ENCODE results near the gene FAR2. TPM values are rescaled to one million over a fixed set of nuclear protein-coding genes. Genes with fewer than 3 reads are reported as not detected.

The FAR2 gene
- total RNA-seq, 2 experiments from 2014 or later, result 2.2 to 4.4 TPM

GRCh38 chr12:29212682-29213403 lies 63.8 kb downstream of the FAR2 start:
- DNase-seq, result no peak
- Mint-ChIP-seq H3K4me3 (no peak overlapping the region), H3K4me1 (ENCODE audit: low read depth) (no peaks in the 10 kb centered on the region), H3K36me3 (ENCODE audit: low read depth) (no peaks in the 10 kb centered on the region), H3K27ac (no peak overlapping the region), H3K27me3 (ENCODE audit: low read depth) (no peaks in the 10 kb centered on the region), H3K9me3 (no peaks in the 10 kb centered on the region)
- intact Hi-C loops (cut with micrococcal nuclease), result no loop called here
- CTCF ChIA-PET, result no interaction called here

GRCh38 chr12:29216266-29216665 lies 67.2 kb downstream of the FAR2 start:
- Mint-ChIP-seq H3K27ac (no peak overlapping the region), H3K36me3 (ENCODE audit: low read depth) (no peaks in the 10 kb centered on the region), H3K4me1 (ENCODE audit: low read depth) (no peaks in the 10 kb centered on the region), H3K4me3 (no peak overlapping the region), H3K9me3 (peaks cover under 1% of the 10 kb centered on the region), H3K27me3 (ENCODE audit: low read depth) (no peaks in the 10 kb centered on the region)
- CTCF ChIA-PET, result interaction anchor here (0.7 kb wide), 1 partner anchor 28 kb away, joined by 3 read pairs; no protein-coding TSS in a partner anchor
- no peak for DNase-seq
- intact Hi-C loops (cut with micrococcal nuclease), result no loop called here

- intact Hi-C loops (cut with micrococcal nuclease), result no loop called here
- Mint-ChIP-seq H3K9me3 (peaks cover 3% of the 10 kb centered on the region), H3K4me1 (ENCODE audit: low read depth) (no peaks in the 10 kb centered on the region), H3K27ac (no peak overlapping the region), H3K36me3 (ENCODE audit: low read depth) (no peaks in the 10 kb centered on the region), H3K27me3 (ENCODE audit: low read depth) (no peaks in the 10 kb centered on the region), H3K4me3 (no peak overlapping the region)
- CTCF ChIA-PET, result interaction anchor here (0.7 kb wide), 1 partner anchor 28 kb away, joined by 3 read pairs; no protein-coding TSS in a partner anchor
- DNase-seq, result no peak
Observed at GRCh38 chr12:29216797-29217575, 67.9 kb downstream of the FAR2 start.

GRCh38 chr12:29220632-29221336 lies 71.7 kb downstream of the FAR2 start:
- Mint-ChIP-seq H3K9me3 (peaks cover 6% of the 10 kb centered on the region), H3K27me3 (ENCODE audit: low read depth) (peaks cover 3% of the 10 kb centered on the region), H3K4me3 (no peak overlapping the region), H3K4me1 (ENCODE audit: low read depth) (no peaks in the 10 kb centered on the region), H3K36me3 (ENCODE audit: low read depth) (peaks cover 2% of the 10 kb centered on the region), H3K27ac (no peak overlapping the region)
- DNase-seq, result no peak
- intact Hi-C loops (cut with micrococcal nuclease), result no loop called here
- CTCF ChIA-PET, result no interaction called here

- intact Hi-C loops (cut with micrococcal nuclease), result no loop called here
- peaks cover 2% of the 10 kb centered on the region for H3K36me3 Mint-ChIP-seq (ENCODE audit: low read depth)
- no peaks in the 10 kb centered on the region for H3K4me1 Mint-ChIP-seq (ENCODE audit: low read depth)
- H3K27me3 Mint-ChIP-seq (ENCODE audit: low read depth), result peaks cover 3% of the 10 kb centered on the region
- peaks cover 6% of the 10 kb centered on the region for H3K9me3 Mint-ChIP-seq
- DNase-seq, result no peak
- H3K4me3 Mint-ChIP-seq, result no peak overlapping the region
- CTCF ChIA-PET, result no interaction called here
- H3K27ac Mint-ChIP-seq, result no peak overlapping the region
Observed at GRCh38 chr12:29222200-29222599, 73.1 kb downstream of the FAR2 start.

- no peaks in the 10 kb centered on the region for H3K4me1 Mint-ChIP-seq (ENCODE audit: low read depth)
- DNase-seq, result no peak
- intact Hi-C loops (cut with micrococcal nuclease), result no loop called here
- peaks cover 3% of the 10 kb centered on the region for H3K27me3 Mint-ChIP-seq (ENCODE audit: low read depth)
- H3K27ac Mint-ChIP-seq, result no peak overlapping the region
- CTCF ChIA-PET, result no interaction called here
- peaks cover 2% of the 10 kb centered on the region for H3K36me3 Mint-ChIP-seq (ENCODE audit: low read depth)
- H3K9me3 Mint-ChIP-seq, result peaks cover 6% of the 10 kb centered on the region
- H3K4me3 Mint-ChIP-seq, result no peak overlapping the region
Observed at GRCh38 chr12:29223426-29223825, 74.3 kb downstream of the FAR2 start.

GRCh38 chr12:29223956-29224543 lies 75.0 kb downstream of the FAR2 start:
- no peaks in the 10 kb centered on the region for H3K4me1 Mint-ChIP-seq (ENCODE audit: low read depth)
- peaks cover 3% of the 10 kb centered on the region for H3K27me3 Mint-ChIP-seq (ENCODE audit: low read depth)
- peaks cover 6% of the 10 kb centered on the region for H3K9me3 Mint-ChIP-seq
- intact Hi-C loops (cut with micrococcal nuclease), result no loop called here
- CTCF ChIA-PET, result no interaction called here
- no peak for DNase-seq
- H3K4me3 Mint-ChIP-seq, result no peak overlapping the region
- peaks cover 2% of the 10 kb centered on the region for H3K36me3 Mint-ChIP-seq (ENCODE audit: low read depth)
- H3K27ac Mint-ChIP-seq, result no peak overlapping the region

- intact Hi-C loops (cut with micrococcal nuclease), result no loop called here
- Mint-ChIP-seq H3K36me3 (ENCODE audit: low read depth) (peaks cover 2% of the 10 kb centered on the region), H3K4me1 (ENCODE audit: low read depth) (no peaks in the 10 kb centered on the region), H3K9me3 (peaks cover 6% of the 10 kb centered on the region), H3K4me3 (no peak overlapping the region), H3K27me3 (ENCODE audit: low read depth) (peaks cover 3% of the 10 kb centered on the region), H3K27ac (no peak overlapping the region)
- DNase-seq, result no peak
- CTCF ChIA-PET, result no interaction called here
Observed at GRCh38 chr12:29224572-29224971, 75.5 kb downstream of the FAR2 start.

- Mint-ChIP-seq H3K4me3 (no peak overlapping the region), H3K36me3 (ENCODE audit: low read depth) (peaks cover 2% of the 10 kb centered on the region), H3K27ac (no peak overlapping the region), H3K9me3 (peaks cover 6% of the 10 kb centered on the region), H3K4me1 (ENCODE audit: low read depth) (no peaks in the 10 kb centered on the region), H3K27me3 (ENCODE audit: low read depth) (peaks cover 3% of the 10 kb centered on the region)
- CTCF ChIA-PET, result no interaction called here
- DNase-seq, result no peak
- intact Hi-C loops (cut with micrococcal nuclease), result no loop called here
Observed at GRCh38 chr12:29225834-29226233, 76.8 kb downstream of the FAR2 start.

- Mint-ChIP-seq H3K4me3 (no peak overlapping the region), H3K27ac (no peak overlapping the region), H3K36me3 (ENCODE audit: low read depth) (peaks cover 2% of the 10 kb centered on the region), H3K27me3 (ENCODE audit: low read depth) (peaks cover 3% of the 10 kb centered on the region), H3K9me3 (peaks cover 3% of the 10 kb centered on the region), H3K4me1 (ENCODE audit: low read depth) (no peaks in the 10 kb centered on the region)
- no peak for DNase-seq
- CTCF ChIA-PET, result no interaction called here
- intact Hi-C loops (cut with micrococcal nuclease), result no loop called here
Observed at GRCh38 chr12:29226616-29227015, 77.5 kb downstream of the FAR2 start.

- no peak overlapping the region for H3K4me3 Mint-ChIP-seq
- H3K27ac Mint-ChIP-seq, result no peak overlapping the region
- no peaks in the 10 kb centered on the region for H3K36me3 Mint-ChIP-seq (ENCODE audit: low read depth)
- no peaks in the 10 kb centered on the region for H3K9me3 Mint-ChIP-seq
- no peaks in the 10 kb centered on the region for H3K4me1 Mint-ChIP-seq (ENCODE audit: low read depth)
- intact Hi-C loops (cut with micrococcal nuclease), result no loop called here
- no peaks in the 10 kb centered on the region for H3K27me3 Mint-ChIP-seq (ENCODE audit: low read depth)
- DNase-seq, result no peak
- CTCF ChIA-PET, result interaction anchor here (1.0 kb wide), 1 partner anchor 156 kb away, joined by 3 read pairs; no protein-coding TSS in a partner anchor
Observed at GRCh38 chr12:29228474-29229157, 79.5 kb downstream of the FAR2 start.

GRCh38 chr12:29229158-29229505 lies 80.1 kb downstream of the FAR2 start:
- no peak for DNase-seq
- Mint-ChIP-seq H3K36me3 (ENCODE audit: low read depth) (no peaks in the 10 kb centered on the region), H3K27ac (no peak overlapping the region), H3K4me1 (ENCODE audit: low read depth) (no peaks in the 10 kb centered on the region), H3K9me3 (no peaks in the 10 kb centered on the region), H3K4me3 (no peak overlapping the region), H3K27me3 (ENCODE audit: low read depth) (no peaks in the 10 kb centered on the region)
- intact Hi-C loops (cut with micrococcal nuclease), result no loop called here
- CTCF ChIA-PET, result interaction anchor here (1.0 kb wide), 1 partner anchor 156 kb away, joined by 3 read pairs; no protein-coding TSS in a partner anchor
